ENCODE results near the gene CACNA2D4.

Gene CACNA2D4

GRCh38 chr12:1778911-1779310 lies 139.5 kb downstream of the CACNA2D4 start:
- DNase-seq (ENCODE audit: low read depth in 2 of 2): no peak

- no peak for DNase-seq (ENCODE audit: low read depth in 2 of 2)
These were observed 140.7 kb downstream of the CACNA2D4 start for GRCh38 chr12:1777798-1778197.

GRCh38 chr12:1776170-1776921 lies 142.1 kb downstream of the CACNA2D4 start:
- DNase-seq (ENCODE audit: low read depth in 2 of 2): no peak

GRCh38 chr12:1773937-1774655 lies 144.4 kb downstream of the CACNA2D4 start:
- no peak for DNase-seq (ENCODE audit: low read depth in 2 of 2)

- no peak for DNase-seq (ENCODE audit: low read depth in 2 of 2)
These were observed 148.5 kb downstream of the CACNA2D4 start for GRCh38 chr12:1769809-1770494.

GRCh38 chr12:1768615-1769014 lies 149.8 kb downstream of the CACNA2D4 start:
- no peak for DNase-seq (ENCODE audit: low read depth in 2 of 2)

- DNase-seq (ENCODE audit: low read depth in 2 of 2): no peak
These were observed 150.9 kb downstream of the CACNA2D4 start for GRCh38 chr12:1767407-1768090.

GRCh38 chr12:1766110-1766509 lies 152.3 kb downstream of the CACNA2D4 start:
- DNase-seq (ENCODE audit: low read depth in 2 of 2): no peak

GRCh38 chr12:1763153-1763552 lies 155.3 kb downstream of the CACNA2D4 start:
- no peak for DNase-seq (ENCODE audit: low read depth in 2 of 2)

- no peak for DNase-seq (ENCODE audit: low read depth in 2 of 2)
These were observed 156.6 kb downstream of the CACNA2D4 start for GRCh38 chr12:1761857-1762256.

GRCh38 chr12:1760566-1761382 lies 157.7 kb downstream of the CACNA2D4 start:
- no peak for DNase-seq (ENCODE audit: low read depth in 2 of 2)

GRCh38 chr12:1758887-1759286 lies 159.6 kb downstream of the CACNA2D4 start:
- no peak for DNase-seq (ENCODE audit: low read depth in 2 of 2)

- DNase-seq (ENCODE audit: low read depth in 2 of 2): no peak
These were observed 160.1 kb downstream of the CACNA2D4 start for GRCh38 chr12:1758376-1758775.

GRCh38 chr12:1750300-1750699 lies 168.2 kb downstream of the CACNA2D4 start:
- DNase-seq (ENCODE audit: low read depth in 2 of 2): no peak

- DNase-seq (ENCODE audit: low read depth in 2 of 2): no peak
These were observed 169.4 kb downstream of the CACNA2D4 start for GRCh38 chr12:1749019-1749418.

- DNase-seq (ENCODE audit: low read depth in 2 of 2): no peak
These were observed 170.8 kb downstream of the CACNA2D4 start for GRCh38 chr12:1747609-1748008.

- DNase-seq (ENCODE audit: low read depth in 2 of 2): no peak
These were observed 173.5 kb downstream of the CACNA2D4 start for GRCh38 chr12:1744932-1745331.
